Measurements from ENCODE around the gene STT3B.

The STT3B gene

DNA sequence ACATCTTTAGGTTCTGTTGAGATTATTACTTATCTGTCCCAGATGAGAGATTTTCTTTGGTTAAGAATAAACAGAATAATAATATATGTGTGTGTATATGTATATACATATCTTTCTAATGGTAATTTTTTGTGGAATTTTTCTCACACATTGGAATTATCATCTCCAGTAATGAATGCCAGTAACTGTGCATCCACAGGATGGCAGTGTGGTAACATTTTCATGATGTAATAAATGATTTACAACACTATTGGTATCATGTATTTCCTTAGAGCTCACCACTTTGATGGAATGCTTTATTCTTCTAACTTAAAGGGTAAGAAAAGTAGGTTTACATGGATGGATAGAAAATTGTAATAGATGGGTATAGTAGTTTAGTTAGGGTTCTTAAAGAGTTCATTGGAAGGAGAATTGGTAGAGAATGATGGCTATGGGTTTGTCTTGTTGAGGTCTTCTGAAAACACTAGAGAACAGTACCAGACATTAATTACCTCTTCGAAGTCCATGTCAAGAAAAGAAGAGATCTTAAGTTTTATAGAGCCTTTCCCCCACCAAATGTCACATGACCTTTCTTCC is 78.1 kb downstream of the STT3B start:
- no peak overlapping the region for H3K4me3 ChIP-seq (ENCODE audit: low read length)
- peaks cover 80% of the 10 kb centered on the region for H3K79me2 ChIP-seq (ENCODE audit: low read length)
- no peak overlapping the region for H2AFZ ChIP-seq (ENCODE audit: low read length)
- H3K9me3 ChIP-seq (replicated peaks; ENCODE audit: insufficient read depth, low read length): no peaks in the 10 kb centered on the region
- H4K20me1 ChIP-seq (ENCODE audit: insufficient read depth, low read length): peaks cover 5% of the 10 kb centered on the region; the same call in 1 of the 2 replicates
- H3K4me1 ChIP-seq (ENCODE audit: low read length): no peaks in the 10 kb centered on the region
- H3K27me3 ChIP-seq (replicated peaks; ENCODE audit: insufficient read depth, low read length): no peaks in the 10 kb centered on the region
- H3K4me2 ChIP-seq (ENCODE audit: low read depth, low read length): no peak overlapping the region
- no peak overlapping the region for H3K27ac ChIP-seq (ENCODE audit: low read length)
- H3K36me3 ChIP-seq (replicated peaks; ENCODE audit: insufficient read depth, low read length): peaks cover 4% of the 10 kb centered on the region; the same call in 1 of the 2 replicates
- H3F3A ChIP-seq (ENCODE audit: insufficient read depth, low read length): no peaks in the 10 kb centered on the region
- TF ChIP-seq, protein P1, sequence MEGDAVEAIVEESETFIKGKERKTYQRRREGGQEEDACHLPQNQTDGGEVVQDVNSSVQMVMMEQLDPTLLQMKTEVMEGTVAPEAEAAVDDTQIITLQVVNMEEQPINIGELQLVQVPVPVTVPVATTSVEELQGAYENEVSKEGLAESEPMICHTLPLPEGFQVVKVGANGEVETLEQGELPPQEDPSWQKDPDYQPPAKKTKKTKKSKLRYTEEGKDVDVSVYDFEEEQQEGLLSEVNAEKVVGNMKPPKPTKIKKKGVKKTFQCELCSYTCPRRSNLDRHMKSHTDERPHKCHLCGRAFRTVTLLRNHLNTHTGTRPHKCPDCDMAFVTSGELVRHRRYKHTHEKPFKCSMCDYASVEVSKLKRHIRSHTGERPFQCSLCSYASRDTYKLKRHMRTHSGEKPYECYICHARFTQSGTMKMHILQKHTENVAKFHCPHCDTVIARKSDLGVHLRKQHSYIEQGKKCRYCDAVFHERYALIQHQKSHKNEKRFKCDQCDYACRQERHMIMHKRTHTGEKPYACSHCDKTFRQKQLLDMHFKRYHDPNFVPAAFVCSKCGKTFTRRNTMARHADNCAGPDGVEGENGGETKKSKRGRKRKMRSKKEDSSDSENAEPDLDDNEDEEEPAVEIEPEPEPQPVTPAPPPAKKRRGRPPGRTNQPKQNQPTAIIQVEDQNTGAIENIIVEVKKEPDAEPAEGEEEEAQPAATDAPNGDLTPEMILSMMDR (IDR thresholded peaks at IDR 0.05; ENCODE audit: low read length): peak; percentile 46
- TF ChIP-seq EZH2 (optimal IDR thresholded peaks at IDR 0.05; ENCODE audit: low read depth, low read length) (no peak), EZH2phosphoT487 (IDR thresholded peaks at IDR 0.05; ENCODE audit: low read length) (no peak)
- DNase-seq: no peak
- no peaks in the 10 kb centered on the region for H3K9me2 ChIP-seq (replicated peaks; ENCODE audit: insufficient read depth, low read length)
- no peak overlapping the region for H3K9ac ChIP-seq (ENCODE audit: low read length)

DNA sequence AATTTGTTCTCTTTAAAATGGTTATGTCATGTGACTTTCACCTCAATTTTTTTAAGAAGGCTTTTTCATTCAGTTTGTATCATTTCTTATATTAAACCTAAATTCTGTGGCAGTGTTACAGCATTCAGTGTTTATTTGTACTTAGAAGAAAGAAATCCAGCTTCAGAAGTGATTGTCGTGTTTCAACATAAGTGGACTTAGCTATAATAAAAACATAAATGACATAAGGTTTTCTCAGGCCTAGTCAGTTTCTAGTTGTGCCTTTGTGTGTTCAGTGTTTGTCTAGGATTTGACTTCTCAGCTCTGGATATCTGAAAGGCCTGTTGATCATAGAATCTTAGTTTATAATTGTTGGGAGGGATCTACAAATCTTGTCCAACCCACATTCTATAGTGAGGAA is 80.5 kb downstream of the STT3B start:
- Histone ChIP-seq H3K4me1 (ENCODE audit: low read length) (no peaks in the 10 kb centered on the region), H3K36me3 (replicated peaks; ENCODE audit: insufficient read depth, low read length) (no peaks in the 10 kb centered on the region; the same call in 1 of the 2 replicates), H3K9ac (ENCODE audit: low read length) (no peak overlapping the region), H3K27ac (ENCODE audit: low read length) (no peak overlapping the region), H3K27me3 (replicated peaks; ENCODE audit: insufficient read depth, low read length) (no peaks in the 10 kb centered on the region), H3K4me3 (ENCODE audit: low read length) (no peak overlapping the region), H3F3A (ENCODE audit: insufficient read depth, low read length) (no peaks in the 10 kb centered on the region), H4K20me1 (ENCODE audit: insufficient read depth, low read length) (peaks cover 5% of the 10 kb centered on the region; the same call in 1 of the 2 replicates), H3K9me3 (replicated peaks; ENCODE audit: insufficient read depth, low read length) (no peaks in the 10 kb centered on the region), H3K9me2 (replicated peaks; ENCODE audit: insufficient read depth, low read length) (no peaks in the 10 kb centered on the region), H2AFZ (ENCODE audit: low read length) (no peak overlapping the region), H3K4me2 (ENCODE audit: low read depth, low read length) (no peak overlapping the region), H3K79me2 (ENCODE audit: low read length) (peaks cover 67% of the 10 kb centered on the region)
- DNase-seq: no peak
- TF ChIP-seq, protein P1 (IDR thresholded peaks at IDR 0.05; ENCODE audit: low read length): no peak
- TF ChIP-seq EZH2 (optimal IDR thresholded peaks at IDR 0.05; ENCODE audit: low read depth, low read length) (no peak), EZH2phosphoT487 (IDR thresholded peaks at IDR 0.05; ENCODE audit: low read length) (no peak)

DNA sequence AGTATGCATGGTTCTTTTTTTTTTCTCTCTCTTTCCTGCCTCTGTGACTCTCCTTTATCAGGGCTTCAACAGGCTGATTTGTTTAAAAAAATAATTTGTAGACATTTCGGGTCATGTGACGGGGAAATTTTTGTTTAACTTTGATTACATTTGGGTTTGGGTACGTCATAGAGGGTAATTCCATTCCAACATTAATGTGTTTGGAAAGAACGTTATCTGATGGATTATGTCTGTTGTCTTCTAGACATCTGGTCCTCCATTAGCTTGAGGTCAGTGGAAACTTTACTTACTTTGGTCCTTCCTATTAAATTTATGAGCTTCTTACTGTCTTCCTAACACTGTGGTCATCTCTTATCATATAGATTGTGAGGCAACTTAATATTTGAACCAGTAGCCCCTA is 80.9 kb downstream of the STT3B start:
- no peak overlapping the region for H3K4me2 ChIP-seq (ENCODE audit: low read depth, low read length)
- H3K9me3 ChIP-seq (replicated peaks; ENCODE audit: insufficient read depth, low read length): no peaks in the 10 kb centered on the region
- peaks cover 5% of the 10 kb centered on the region; the same call in 1 of the 2 replicates for H4K20me1 ChIP-seq (ENCODE audit: insufficient read depth, low read length)
- H3K4me3 ChIP-seq (ENCODE audit: low read length): no peak overlapping the region
- no peaks in the 10 kb centered on the region for H3F3A ChIP-seq (ENCODE audit: insufficient read depth, low read length)
- no peak for DNase-seq
- H3K36me3 ChIP-seq (replicated peaks; ENCODE audit: insufficient read depth, low read length): no peaks in the 10 kb centered on the region; the same call in 1 of the 2 replicates
- TF ChIP-seq, protein P1 (IDR thresholded peaks at IDR 0.05; ENCODE audit: low read length): no peak
- no peak for TF ChIP-seq EZH2phosphoT487 (IDR thresholded peaks at IDR 0.05; ENCODE audit: low read length)
- TF ChIP-seq EZH2 (optimal IDR thresholded peaks at IDR 0.05; ENCODE audit: low read depth, low read length): no peak
- H3K27ac ChIP-seq (ENCODE audit: low read length): no peak overlapping the region
- H2AFZ ChIP-seq (ENCODE audit: low read length): no peak overlapping the region
- no peaks in the 10 kb centered on the region for H3K9me2 ChIP-seq (replicated peaks; ENCODE audit: insufficient read depth, low read length)
- no peaks in the 10 kb centered on the region for H3K4me1 ChIP-seq (ENCODE audit: low read length)
- H3K79me2 ChIP-seq (ENCODE audit: low read length): peaks cover 63% of the 10 kb centered on the region
- no peaks in the 10 kb centered on the region for H3K27me3 ChIP-seq (replicated peaks; ENCODE audit: insufficient read depth, low read length)
- H3K9ac ChIP-seq (ENCODE audit: low read length): no peak overlapping the region
